ENCODE measurements around the gene PALMD. TPM values are rescaled to one million over a fixed set of nuclear protein-coding genes. Genes with fewer than 3 reads are reported as not detected.

PALMD gene
- total RNA-seq (1 to 10 TPM; 2.6 to 5.6 (median 4.2) TPM), polyA plus RNA-seq (10 to 100 TPM in 1 of 2 donors, 1 to 10 TPM in 1; 8.8 to 15.4 TPM)

GRCh38 chr1:99645699-99646531, at the start of gene PALMD:
Gene PALMD, plus strand, starts transcription at chr1:99646113. Its CDS starts 205 bp downstream, at chr1:99646318.
- no peak for FAIRE-seq
- peak within 1 kb of the TSS in 2 of 4 donors; percentile 53 to 68 for H3K27ac ChIP-seq
- peak; percentile 37 to 72 (median 68) for ATAC-seq
- 2 to 4% methylated on average over 17 of the region's 17 CpGs for WGBS, 2 donors
- no peaks in the 10 kb centered on the region for H3K9me3 ChIP-seq
- intact Hi-C loops (cut with DNase I), result no loop called here
- H3K27me3 ChIP-seq, result peaks cover 0 to 6% (median 0%) of the 10 kb centered on the region in 4 donors
- no peaks in the 10 kb centered on the region for H3K36me3 ChIP-seq
- peaks cover 0 to 8% (median 0%) of the 10 kb centered on the region in 3 donors for H3K4me1 ChIP-seq
- TF ChIP-seq CTCF (IDR thresholded peaks at IDR 0.05), result no peak
- H3K4me3 ChIP-seq, result peak within 1 kb of the TSS in 3 of 4 donors; percentile 10 to 41 (median 20)
- peak in 4 of 6 donors; percentile 14 to 58 (median 25) for DNase-seq

- DNase-seq (no peak), ATAC-seq (no peak), FAIRE-seq (no peak)
- 66 to 89% methylated on average over 2 of the region's 2 CpGs for WGBS, 2 donors
- Histone ChIP-seq H3K27ac (no peak overlapping the region), H3K27me3 (no peaks in the 10 kb centered on the region), H3K9me3 (no peaks in the 10 kb centered on the region), H3K4me3 (no peak overlapping the region), H3K36me3 (no peaks in the 10 kb centered on the region), H3K4me1 (no peaks in the 10 kb centered on the region)
- intact Hi-C loops (cut with DNase I), result no loop called here
- TF ChIP-seq CTCF (IDR thresholded peaks at IDR 0.05), result no peak
Measured at GRCh38 chr1:99598738-99599411, 47.0 kb upstream of the PALMD start.

- ATAC-seq, result peak in 2 of 4 donors; percentile 25 to 37
- H3K27ac ChIP-seq, result no peak overlapping the region
Measured at GRCh38 chr1:99599678-99600175, 46.2 kb upstream of the PALMD start.

GRCh38 chr1:99600782-99601181, 45.1 kb upstream of the PALMD start:
- Histone ChIP-seq H3K4me3 (no peak overlapping the region), H3K27ac (no peak overlapping the region), H3K4me1 (no peaks in the 10 kb centered on the region), H3K27me3 (no peaks in the 10 kb centered on the region), H3K9me3 (no peaks in the 10 kb centered on the region), H3K36me3 (no peaks in the 10 kb centered on the region)
- ATAC-seq (no peak), FAIRE-seq (no peak), DNase-seq (no peak)
- TF ChIP-seq CTCF (IDR thresholded peaks at IDR 0.05), result no peak
- 27 to 30% methylated on average over 3 of the region's 3 CpGs for WGBS, 2 donors
- intact Hi-C loops (cut with DNase I), result no loop called here

More at GRCh38 chr1:99599678-99600175, 46.2 kb upstream of the PALMD start:
- intact Hi-C loops (cut with DNase I), result no loop called here
- Histone ChIP-seq H3K9me3 (no peaks in the 10 kb centered on the region), H3K4me1 (no peaks in the 10 kb centered on the region), H3K4me3 (no peak overlapping the region), H3K27me3 (no peaks in the 10 kb centered on the region), H3K36me3 (no peaks in the 10 kb centered on the region)
- DNase-seq (peak in 1 of 6 donors; percentile 15), FAIRE-seq (no peak)
- no peak for TF ChIP-seq CTCF (IDR thresholded peaks at IDR 0.05)
- 64 to 76% methylated on average over 5 of the region's 5 CpGs for WGBS, 2 donors
